AG09309 (cell line): Measurements from ENCODE around the gene CLASP2.
"Not testable (repeated sequence)": the region's sequence is repeated elsewhere in the genome, so short reads cannot be mapped to it uniquely, and the experiment has no call there.

ENCODE experiments used
- DNase-seq: peaks from one replicate; pipeline ENCODE4 v3.0.0-alpha.2; 2010; ENCODE audit warnings: low read depth
- H3K4me3 ChIP-seq: 2 replicates; pipeline ENCODE4 v1.5.1; 2011; ENCODE audit warnings: mild to moderate bottlenecking, low read depth, low read length, moderate library complexity; ENCODE audit not compliant: control insufficient read depth
- CTCF ChIP-seq: IDR thresholded peaks from 2 replicates; pipeline ENCODE4 v1.5.1; 2011; ENCODE audit warnings: mild to moderate bottlenecking, low read depth, low read length, inconsistent platforms; ENCODE audit not compliant: insufficient read depth, control insufficient read depth; ENCODE audit errors: missing control alignments

Gene CLASP2

GRCh38 chr3:33658621-33658990 lies 59.4 kb downstream of the CLASP2 start:
- TF ChIP-seq CTCF = no peak
- DNase-seq = no peak
- peak overlapping the region; percentile 7 for H3K4me3 ChIP-seq

- no peak for TF ChIP-seq CTCF
- no peak for DNase-seq
- H3K4me3 ChIP-seq = no peak overlapping the region
Observed at GRCh38 chr3:33658039-33658438, 60.0 kb downstream of the CLASP2 start.

- H3K4me3 ChIP-seq = no peak overlapping the region
- DNase-seq = no peak
- no peak for TF ChIP-seq CTCF
Observed at GRCh38 chr3:33652736-33653135, 65.3 kb downstream of the CLASP2 start.

- H3K4me3 ChIP-seq, DNase-seq: not testable (repeated sequence)
Observed at GRCh38 chr3:33651101-33651500, 67.0 kb downstream of the CLASP2 start.

- H3K4me3 ChIP-seq = no peak overlapping the region
- TF ChIP-seq CTCF = no peak
- DNase-seq = no peak
Observed at GRCh38 chr3:33650495-33650894, 67.6 kb downstream of the CLASP2 start.

- no peak for DNase-seq
- TF ChIP-seq CTCF = no peak
- H3K4me3 ChIP-seq = no peak overlapping the region
Observed at GRCh38 chr3:33648793-33649192, 69.3 kb downstream of the CLASP2 start.

- DNase-seq = no peak
- no peak overlapping the region for H3K4me3 ChIP-seq
- no peak for TF ChIP-seq CTCF
Observed at GRCh38 chr3:33646406-33646805, 71.6 kb downstream of the CLASP2 start.
